Measurements from ENCODE around the gene SYNGAP1.
"Not testable (repeated sequence)": the region's sequence is repeated elsewhere in the genome, so short reads cannot be mapped to it uniquely, and the experiment has no call there.

SYNGAP1 gene

GRCh38 chr6:33456156-33456555, 36.3 kb downstream of the SYNGAP1 start:
- DNase-seq (ENCODE audit: extremely low spot score, insufficient read length, low read depth) (no peak), FAIRE-seq (no peak)

- DNase-seq (ENCODE audit: extremely low spot score, insufficient read length, low read depth) (no peak), FAIRE-seq (no peak)
These were observed 38.8 kb downstream of the SYNGAP1 start for GRCh38 chr6:33458676-33459075.

- DNase-seq (ENCODE audit: extremely low spot score, insufficient read length, low read depth) (no peak), FAIRE-seq (no peak)
These were observed 39.4 kb downstream of the SYNGAP1 start for GRCh38 chr6:33459226-33459625.

- FAIRE-seq (no peak), DNase-seq (ENCODE audit: extremely low spot score, insufficient read length, low read depth) (no peak)
These were observed 46.3 kb downstream of the SYNGAP1 start for GRCh38 chr6:33466075-33466735.

GRCh38 chr6:33467091-33467490, 47.2 kb downstream of the SYNGAP1 start:
- DNase-seq (ENCODE audit: extremely low spot score, insufficient read length, low read depth) (no peak), FAIRE-seq (no peak)

GRCh38 chr6:33469661-33470060, 49.8 kb downstream of the SYNGAP1 start:
- DNase-seq (ENCODE audit: extremely low spot score, insufficient read length, low read depth): no peak
- FAIRE-seq: no peak

GRCh38 chr6:33477864-33478263, 58.0 kb downstream of the SYNGAP1 start:
- DNase-seq (ENCODE audit: extremely low spot score, insufficient read length, low read depth) (no peak), FAIRE-seq (no peak)

GRCh38 chr6:33481192-33481591, 61.3 kb downstream of the SYNGAP1 start:
- FAIRE-seq (no peak), DNase-seq (ENCODE audit: extremely low spot score, insufficient read length, low read depth) (no peak)

- DNase-seq (ENCODE audit: extremely low spot score, insufficient read length, low read depth); FAIRE-seq: not testable (repeated sequence)
These were observed 62.8 kb downstream of the SYNGAP1 start for GRCh38 chr6:33482620-33483019.

GRCh38 chr6:33483678-33484077, 63.8 kb downstream of the SYNGAP1 start:
- DNase-seq (ENCODE audit: extremely low spot score, insufficient read length, low read depth) (no peak), FAIRE-seq (no peak)

- not testable (repeated sequence) for FAIRE-seq; DNase-seq (ENCODE audit: extremely low spot score, insufficient read length, low read depth)
These were observed 64.9 kb downstream of the SYNGAP1 start for GRCh38 chr6:33484673-33485262.

- DNase-seq (ENCODE audit: extremely low spot score, insufficient read length, low read depth); FAIRE-seq: not testable (repeated sequence)
These were observed 65.8 kb downstream of the SYNGAP1 start for GRCh38 chr6:33485680-33486079.

GRCh38 chr6:33488339-33488738, 68.5 kb downstream of the SYNGAP1 start:
- no peak for FAIRE-seq
- DNase-seq (ENCODE audit: extremely low spot score, insufficient read length, low read depth): no peak

GRCh38 chr6:33490198-33490597, 70.3 kb downstream of the SYNGAP1 start:
- FAIRE-seq (no peak), DNase-seq (ENCODE audit: extremely low spot score, insufficient read length, low read depth) (no peak)

- FAIRE-seq (no peak), DNase-seq (ENCODE audit: extremely low spot score, insufficient read length, low read depth) (no peak)
These were observed 70.8 kb downstream of the SYNGAP1 start for GRCh38 chr6:33490621-33491020.

GRCh38 chr6:33492093-33492492, 72.2 kb downstream of the SYNGAP1 start:
- DNase-seq (ENCODE audit: extremely low spot score, insufficient read length, low read depth): no peak
- FAIRE-seq: no peak

GRCh38 chr6:33497157-33497556, 77.3 kb downstream of the SYNGAP1 start:
- FAIRE-seq: no peak

GRCh38 chr6:33502486-33502885, 82.6 kb downstream of the SYNGAP1 start:
- FAIRE-seq: no peak
- no peak for DNase-seq (ENCODE audit: extremely low spot score, insufficient read length, low read depth)

More at GRCh38 chr6:33497157-33497556, 77.3 kb downstream of the SYNGAP1 start:
- no peak for DNase-seq (ENCODE audit: extremely low spot score, insufficient read length, low read depth)

- no peak for FAIRE-seq
These were observed 84.6 kb downstream of the SYNGAP1 start for GRCh38 chr6:33504486-33504885.

More at GRCh38 chr6:33504486-33504885, 84.6 kb downstream of the SYNGAP1 start:
- DNase-seq (ENCODE audit: extremely low spot score, insufficient read length, low read depth): no peak
